HG03354 (cell line): ENCODE data around the gene RTKN2.
"Not testable (repeated sequence)": the region's sequence is repeated elsewhere in the genome, so short reads cannot be mapped to it uniquely, and the experiment has no call there.

ENCODE experiments used
- ATAC-seq: cut with Tn5 transposase; IDR thresholded peaks from one replicate; pipeline ENCODE4 v1.9.1; 2021; ENCODE audit warnings: mild to moderate bottlenecking; ENCODE audit not compliant: unreplicated experiment, poor library complexity, severe bottlenecking

The RTKN2 gene

GRCh38 chr10:62268399-62269114, at the start of gene RTKN2:
Gene RTKN2 (minus strand): TSS chr10:62268844. CDS start chr10:62268610, 234 bp downstream.
- peak; percentile 83 for ATAC-seq

DNA sequence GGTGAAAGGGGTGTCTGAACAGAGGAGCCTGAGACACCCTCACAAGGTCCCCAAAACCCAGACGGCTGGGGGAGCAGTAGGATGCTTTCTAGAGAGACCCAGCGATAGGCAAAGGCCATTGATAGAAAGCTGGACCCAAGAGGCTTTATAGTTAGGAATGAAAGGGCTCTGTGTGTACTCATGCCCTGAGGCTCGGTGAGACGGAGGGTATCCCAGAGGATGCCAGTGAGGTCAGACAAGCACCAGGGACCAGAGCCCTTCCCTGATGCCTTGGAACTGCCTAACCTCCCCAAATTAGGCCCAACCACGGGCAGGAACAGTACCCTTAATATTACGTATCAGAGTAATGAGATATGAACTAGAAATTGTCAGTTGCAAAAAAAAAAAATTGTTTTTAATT, 48.6 kb upstream of the RTKN2 start:
- no peak for ATAC-seq

DNA sequence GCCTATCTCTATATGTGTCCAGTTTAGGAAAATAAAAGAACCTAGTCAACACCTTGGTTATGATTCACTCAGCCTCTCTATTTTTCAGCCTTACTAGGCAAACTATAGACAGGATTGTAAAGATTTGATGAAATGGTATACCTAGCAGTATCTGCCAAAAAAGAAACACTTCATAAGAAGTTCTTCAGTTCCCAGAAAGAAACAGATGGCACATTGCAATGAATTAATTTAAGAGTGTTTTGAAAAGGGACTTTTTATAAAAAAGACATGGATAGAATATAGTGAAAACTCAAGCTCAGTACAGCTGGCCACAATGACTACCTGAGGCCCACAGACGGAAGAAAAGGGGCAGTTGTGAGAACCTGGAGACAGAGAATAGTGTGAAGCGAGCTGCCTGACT, 40.6 kb upstream of the RTKN2 start:
- no peak for ATAC-seq

GRCh38 chr10:62308101-62308500, 39.5 kb upstream of the RTKN2 start:
- ATAC-seq: no peak

DNA sequence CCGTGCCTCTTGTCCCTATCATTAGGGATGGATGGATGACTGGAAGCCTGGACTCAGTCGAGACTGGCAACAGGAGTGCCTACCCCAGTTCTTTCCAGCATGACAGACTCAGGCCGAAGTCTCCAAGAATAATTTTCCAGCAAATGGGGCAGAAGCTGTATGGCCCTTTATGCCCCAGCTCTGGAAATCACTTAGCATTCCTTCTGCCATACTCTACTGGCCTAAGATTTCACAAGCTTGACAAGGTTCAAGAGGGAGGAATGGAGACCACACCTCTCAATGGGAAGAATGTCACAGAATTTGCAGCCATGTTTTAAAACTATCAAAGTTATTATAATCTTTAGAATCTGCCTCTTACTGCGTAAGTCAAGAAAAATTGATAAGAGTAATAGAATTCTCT, 39.0 kb upstream of the RTKN2 start:
- ATAC-seq: no peak

GRCh38 chr10:62306663-62307062, 38.0 kb upstream of the RTKN2 start:
- ATAC-seq: no peak

DNA sequence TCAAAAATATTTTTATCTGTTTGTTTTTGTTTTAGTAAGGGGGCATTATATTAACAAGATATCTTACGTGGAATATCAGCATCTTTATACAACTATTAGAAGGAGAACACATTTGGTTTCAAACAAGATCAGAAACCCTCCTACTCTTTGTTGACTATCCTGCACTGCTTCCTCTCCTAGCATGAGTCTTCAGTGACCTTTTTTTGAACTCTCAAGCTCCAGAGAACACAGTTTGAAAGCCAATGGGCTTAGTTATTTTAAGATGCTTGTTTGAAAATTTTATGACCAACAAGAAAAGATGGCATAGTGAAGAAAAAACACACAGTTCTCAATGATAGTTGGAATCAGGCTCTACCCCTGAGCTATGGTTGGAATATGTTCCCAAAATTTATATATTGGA, 37.2 kb upstream of the RTKN2 start:
- no peak for ATAC-seq

- ATAC-seq: no peak
Observed at GRCh38 chr10:62303922-62304321, 35.3 kb upstream of the RTKN2 start.

DNA sequence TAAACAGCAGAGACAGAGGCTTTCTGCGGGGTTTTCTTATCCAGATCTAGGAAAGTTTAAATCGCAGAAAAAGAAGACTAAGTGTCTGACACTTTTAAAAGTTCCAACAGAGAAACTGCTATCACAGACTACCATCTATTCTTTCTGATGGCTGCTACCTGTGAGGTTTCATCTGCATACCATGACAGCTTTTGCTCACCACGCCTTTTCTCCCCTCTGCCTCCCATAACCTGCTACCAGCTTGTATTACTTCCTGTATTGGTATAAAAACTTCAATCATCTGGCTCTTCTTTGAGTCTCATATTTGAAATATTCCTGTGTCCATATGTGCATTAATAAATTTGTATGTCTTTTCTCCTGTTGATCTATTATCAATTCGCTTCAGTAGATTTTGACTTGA, 34.1 kb upstream of the RTKN2 start:
- no peak for ATAC-seq

DNA sequence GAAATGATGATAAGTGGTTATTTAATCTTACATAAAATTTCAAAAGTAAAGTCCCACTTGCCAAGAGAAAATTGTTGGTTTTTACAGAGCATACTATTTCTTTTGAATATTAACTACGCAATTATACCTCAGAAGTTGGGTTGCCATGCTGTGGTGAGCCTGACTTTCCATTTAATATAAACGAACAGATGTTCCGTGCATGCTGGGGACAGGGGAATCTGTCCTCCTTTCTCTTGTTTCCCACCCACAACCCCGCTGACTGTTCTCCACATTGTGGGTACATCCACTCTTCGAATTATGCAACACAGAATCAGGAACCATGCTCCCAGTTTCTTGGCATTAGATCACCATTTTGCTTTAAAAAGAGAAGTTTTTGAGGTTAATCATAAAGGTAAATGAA, 29.2 kb upstream of the RTKN2 start:
- ATAC-seq: no peak

- ATAC-seq: no peak
Observed at GRCh38 chr10:62284221-62284620, 15.6 kb upstream of the RTKN2 start.

GRCh38 chr10:62281348-62281747, 12.7 kb upstream of the RTKN2 start:
- ATAC-seq: not testable (repeated sequence)

DNA sequence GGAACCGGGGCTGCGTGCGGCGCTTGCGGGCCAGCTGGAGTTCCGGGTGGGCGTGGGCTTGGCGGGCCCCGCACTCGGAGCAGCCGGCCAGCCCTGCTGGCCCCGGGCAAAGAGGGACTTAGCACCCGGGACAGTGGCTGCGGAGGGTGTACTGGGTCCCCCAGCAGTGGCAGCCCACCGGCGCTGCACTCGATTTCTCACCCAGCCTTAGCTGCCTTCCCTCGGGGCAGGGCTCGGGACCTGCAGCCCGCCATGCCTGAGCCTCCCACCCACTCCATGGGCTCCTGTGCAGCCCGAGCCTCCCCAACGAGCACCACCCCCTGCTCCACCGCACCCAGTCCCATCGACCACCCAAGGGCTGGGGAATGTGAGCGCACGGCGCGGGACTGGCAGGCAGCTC, 11.7 kb upstream of the RTKN2 start:
- not testable (repeated sequence) for ATAC-seq

DNA sequence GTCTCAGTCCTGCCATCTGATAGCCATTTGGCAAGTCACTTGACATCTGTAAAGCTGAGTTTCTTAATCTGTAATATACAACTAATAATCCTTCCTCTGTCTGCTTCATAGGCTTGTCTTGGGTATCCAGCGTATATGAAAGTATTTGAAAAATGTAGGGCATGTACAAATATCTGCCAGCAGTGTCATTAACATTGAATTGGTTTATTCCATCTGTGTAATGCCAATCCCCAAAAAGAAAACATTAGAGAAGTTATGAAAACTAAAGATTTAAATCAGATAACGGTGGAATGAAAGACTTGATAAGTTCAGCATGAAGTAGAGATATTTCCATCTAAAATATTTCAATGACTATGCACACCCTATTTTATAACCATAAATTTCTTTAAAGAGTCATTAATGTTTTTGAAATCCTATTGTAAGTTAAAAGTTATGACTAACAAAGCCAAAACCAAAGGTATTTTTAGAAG, 9.8 kb upstream of the RTKN2 start:
- no peak for ATAC-seq

- no peak for ATAC-seq
Observed at GRCh38 chr10:62277971-62278370, 9.3 kb upstream of the RTKN2 start.

DNA sequence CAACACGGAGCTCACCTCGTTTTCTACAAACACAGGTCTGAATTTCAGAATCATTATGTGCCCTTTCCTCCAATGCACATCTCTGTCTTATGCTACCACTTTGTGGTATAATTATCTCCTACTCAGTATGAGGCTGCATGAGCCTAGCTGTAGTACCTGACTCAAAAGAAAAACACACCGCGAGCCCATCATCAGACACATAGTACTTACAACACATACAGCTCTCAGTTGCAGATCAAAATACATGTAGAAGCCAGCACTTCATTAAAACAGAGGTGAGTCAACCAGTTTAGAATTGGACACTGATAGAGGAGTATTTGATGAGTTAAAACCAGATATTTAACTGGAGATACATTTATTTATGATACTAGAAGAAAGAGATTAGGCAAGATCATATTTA, 1.4 kb upstream of the RTKN2 start:
- no peak for ATAC-seq

GRCh38 chr10:62268027-62268398, 631 bp downstream of the RTKN2 start:
- ATAC-seq: peak; percentile 6

- ATAC-seq: no peak
Observed at GRCh38 chr10:62266611-62267010, 2.0 kb downstream of the RTKN2 start.

DNA sequence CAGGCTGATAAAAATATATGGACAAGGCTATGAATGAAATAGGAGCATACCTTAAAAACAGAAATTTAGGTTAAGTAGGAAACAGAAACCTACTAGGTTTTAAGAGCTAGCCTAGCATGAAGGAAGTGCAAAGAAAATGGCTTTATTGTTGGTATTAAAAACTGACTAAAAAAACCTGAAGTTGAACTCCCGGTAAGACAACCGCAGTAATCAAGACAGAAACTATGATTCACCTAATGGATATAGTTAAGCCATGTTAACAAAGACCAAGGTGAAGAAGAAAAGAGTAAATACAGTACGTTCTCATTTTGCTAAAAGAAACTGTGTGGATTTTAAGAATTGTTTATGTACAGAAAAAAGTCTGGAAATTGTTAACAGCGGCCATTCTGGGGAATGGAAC, 2.5 kb downstream of the RTKN2 start:
- no peak for ATAC-seq

- peak; percentile 49 for ATAC-seq
Observed at GRCh38 chr10:62264702-62265436, 3.8 kb downstream of the RTKN2 start.

DNA sequence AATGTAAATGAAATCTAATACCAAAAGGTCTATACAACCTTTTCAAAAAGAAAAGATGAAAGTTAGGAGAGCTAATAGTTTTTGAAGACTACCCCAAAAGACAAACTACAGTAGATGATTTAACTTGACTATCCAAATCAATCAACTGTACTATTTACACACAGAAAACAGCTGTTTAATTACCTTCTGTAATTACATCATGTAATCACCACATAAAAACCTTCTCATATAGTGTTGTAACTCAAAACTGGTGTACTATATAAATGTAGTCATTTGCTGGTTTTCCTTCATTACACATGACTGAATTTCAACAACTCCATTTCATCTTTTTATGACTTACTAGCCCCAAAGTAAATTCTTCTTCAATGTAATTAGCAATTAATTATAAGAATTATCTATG, 4.5 kb downstream of the RTKN2 start:
- ATAC-seq: no peak
